HG03039 (cell line): ENCODE data around the gene KRTAP27-1.

Experiments used
- ATAC-seq: cut with Tn5 transposase; IDR thresholded peaks from one replicate; pipeline ENCODE4 v1.9.1; 2021; ENCODE audit warnings: mild to moderate bottlenecking, moderate library complexity; ENCODE audit not compliant: unreplicated experiment

Gene KRTAP27-1

DNA sequence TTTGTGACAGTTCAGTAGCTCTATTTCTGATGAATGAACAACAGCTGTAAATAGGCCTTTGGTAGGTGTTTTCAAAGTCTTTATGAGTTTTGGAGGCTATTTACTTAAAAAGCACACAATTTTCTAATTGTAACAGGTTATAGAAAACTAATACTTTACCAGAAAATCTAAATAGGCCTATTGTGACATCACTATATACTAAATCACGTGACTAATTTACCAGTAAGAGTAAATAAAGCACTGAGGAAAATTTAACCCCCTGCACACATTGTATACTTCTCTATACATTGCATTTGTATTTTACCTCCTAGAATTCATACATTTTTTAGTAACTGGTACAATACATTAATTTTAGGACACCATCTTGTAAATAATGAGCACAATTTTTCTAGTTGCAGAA is 32.4 kb downstream of the KRTAP27-1 start:
- no peak for ATAC-seq

DNA sequence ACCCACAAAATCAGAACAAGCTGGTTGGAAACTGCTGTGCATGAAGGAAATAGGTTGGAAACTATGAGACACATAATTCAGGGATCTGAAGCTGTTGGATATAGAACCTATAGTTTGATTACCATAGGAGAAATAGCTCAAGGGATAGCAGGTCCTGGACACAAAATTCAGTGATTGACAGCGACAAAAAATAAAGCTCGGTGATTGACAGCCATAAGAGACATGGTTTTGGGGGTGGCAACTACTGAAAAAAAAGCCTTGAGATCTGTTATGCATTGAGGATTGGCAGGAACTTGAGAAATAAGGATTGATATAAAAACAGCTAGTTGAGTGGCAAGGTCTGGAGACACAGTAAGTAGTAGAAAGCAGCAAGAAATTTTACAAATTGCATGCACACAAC is 48.3 kb downstream of the KRTAP27-1 start, which contains the start of gene KRTAP25-1:
TSS of gene KRTAP25-1 (minus strand) at position 300 of the 400 bp plus-strand sequence. CDS start at position 276, 24 bp downstream.
- no peak for ATAC-seq
